Esophagus muscularis mucosa (tissue), 4 donors: ENCODE measurements around the gene HAGH. TPM values are rescaled to one million over a fixed set of nuclear protein-coding genes. Genes with fewer than 3 reads are reported as not detected.

Experiments
- DNase-seq: peaks from one replicate; pipeline ENCODE4 v3.0.0-alpha.2; 2017; ENCODE audit errors: extremely low spot score
- H3K27ac ChIP-seq, 4 donors: fragments of 200-600 bp; sonication (generic); replicated peaks in 1 of 4; 1 replicate in 3 of 4; 2 replicates in 1 of 4; pipeline ENCODE4 v1.5.1; 2016 to 2019; ENCODE audit warnings: mild to moderate bottlenecking in 1 of 4
- H3K27me3 ChIP-seq, 4 donors: fragments of 200-600 bp; sonication (generic); one replicate each; pipeline versions ENCODE4 v1.5.1 to v1.6.0; 2016 to 2019
- H3K36me3 ChIP-seq, 4 donors: fragments of 200-600 bp; sonication (generic); one replicate each; pipeline ENCODE4 v1.5.1; 2016 to 2019
- H3K4me1 ChIP-seq, 4 donors: fragments of 200-600 bp; sonication (generic); one replicate each; pipeline ENCODE4 v1.5.1; 2016 to 2019
- H3K4me3 ChIP-seq, 4 donors: fragments of 200-600 bp; sonication (generic); 1 replicate in 2 of 4; 2 replicates in 2 of 4; pipeline ENCODE4 v1.5.1; 2016 to 2019; ENCODE audit warnings: mild to moderate bottlenecking in 4 of 4, moderate library complexity in 1 of 4
- H3K9me3 ChIP-seq, 4 donors: fragments of 200-600 bp; sonication (generic); 1 replicate in 3 of 4; 2 replicates in 1 of 4; pipeline ENCODE4 v1.5.1; 2016 to 2019
- CTCF ChIP-seq, 3 experiments: fragments of 200-600 bp in 2 of 3; fragments of 450-650 bp in 1 of 3; sonication (generic) in 2 of 3; IDR thresholded peaks; one replicate each; pipeline ENCODE4 v1.5.1; 2017 to 2019; ENCODE audit warnings: antibody characterized with exemption in 3 of 3, mild to moderate bottlenecking in 2 of 3, moderate library complexity in 1 of 3
- EP300 ChIP-seq: sonication (generic); formaldehyde crosslinking; IDR thresholded peaks from one replicate; pipeline ENCODE4 v1.6.1; 2017; ENCODE audit warnings: antibody characterized with exemption
- POLR2A ChIP-seq: fragments of 450-650 bp; IDR thresholded peaks from one replicate; pipeline ENCODE4 v1.6.1; 2017; ENCODE audit warnings: antibody characterized with exemption, moderate library complexity, mild to moderate bottlenecking, low read depth
- POLR2AphosphoS5 ChIP-seq, 2 donors: sonication (generic); formaldehyde crosslinking; IDR thresholded peaks; one replicate each; pipeline ENCODE4 v1.6.1; 2017; ENCODE audit warnings: antibody characterized with exemption in 2 of 2
- WGBS: methylation state at CpG from one replicate; pipeline ENCODE4 v1.1.5; 2018; 5-methylcytosine and 5-hydroxymethylcytosine counted together
- intact Hi-C: fragments of 100-400 bp; cut with DNase I; formaldehyde crosslinking; loops from one replicate; pipeline ENCODE4 v1.15.1; 2023
- total RNA-seq, 4 donors: library from RNA; depleted of rRNA; stranded (reverse); fragments of >200 nt; gene quantifications; one replicate each; pipeline versions ENCODE4 v1.1.0 to v1.2.1, GENCODE V29; 2016

HAGH gene
- total RNA-seq, 4 donors from 2014 or later = 148 to 264 (median 180) TPM

- no peaks in the 10 kb centered on the region for H3K27me3 ChIP-seq
- DNase-seq = no peak
- H3K4me3 ChIP-seq = no peak overlapping the region
- no peak overlapping the region for H3K27ac ChIP-seq
- no peaks in the 10 kb centered on the region for H3K9me3 ChIP-seq
- intact Hi-C loops = no loop called here
- TF ChIP-seq POLR2AphosphoS5 (IDR thresholded peaks at IDR 0.05) (no peak), POLR2A (no peak), EP300 (no peak), CTCF (IDR thresholded peaks at IDR 0.05) (no peak)
- peaks cover 32 to 60% (median 53%) of the 10 kb centered on the region in 4 donors for H3K4me1 ChIP-seq
- peaks cover 20 to 63% (median 62%) of the 10 kb centered on the region in 4 donors for H3K36me3 ChIP-seq
- 82% methylated on average over 17 of the region's 36 CpGs for WGBS
These were observed 49.0 kb downstream of the HAGH start for GRCh38 chr16:1777375-1778199.

GRCh38 chr16:1776991-1777374 is 49.6 kb downstream of the HAGH start:
- 91% methylated on average over 19 of the region's 22 CpGs for WGBS
- H3K27me3 ChIP-seq = no peaks in the 10 kb centered on the region
- H3K4me3 ChIP-seq = no peak overlapping the region
- TF ChIP-seq CTCF (IDR thresholded peaks at IDR 0.05) = no peak
- TF ChIP-seq POLR2AphosphoS5 (IDR thresholded peaks at IDR 0.05) = no peak
- no peak for TF ChIP-seq EP300
- no peak for TF ChIP-seq POLR2A
- peaks cover 20 to 63% (median 62%) of the 10 kb centered on the region in 4 donors for H3K36me3 ChIP-seq
- H3K4me1 ChIP-seq = peaks cover 38 to 66% (median 58%) of the 10 kb centered on the region in 4 donors
- intact Hi-C loops = no loop called here
- no peak overlapping the region for H3K27ac ChIP-seq
- no peak for DNase-seq
- no peaks in the 10 kb centered on the region for H3K9me3 ChIP-seq

GRCh38 chr16:1776672-1776955 is 50.0 kb downstream of the HAGH start:
- no peak for DNase-seq
- intact Hi-C loops = no loop called here
- Histone ChIP-seq H3K9me3 (no peaks in the 10 kb centered on the region), H3K36me3 (peaks cover 20 to 63% (median 62%) of the 10 kb centered on the region in 4 donors), H3K27me3 (no peaks in the 10 kb centered on the region), H3K4me3 (no peak overlapping the region), H3K4me1 (peaks cover 40 to 67% (median 59%) of the 10 kb centered on the region in 4 donors), H3K27ac (no peak overlapping the region)
- 91% methylated on average over 4 of the region's 13 CpGs for WGBS
- TF ChIP-seq CTCF (IDR thresholded peaks at IDR 0.05) (no peak), POLR2A (no peak), POLR2AphosphoS5 (IDR thresholded peaks at IDR 0.05) (no peak), EP300 (no peak)

GRCh38 chr16:1775846-1776671 is 50.6 kb downstream of the HAGH start:
- Histone ChIP-seq H3K4me1 (peaks cover 36 to 64% (median 55%) of the 10 kb centered on the region in 4 donors), H3K4me3 (no peak overlapping the region), H3K36me3 (peaks cover 20 to 62% (median 60%) of the 10 kb centered on the region in 4 donors), H3K9me3 (no peaks in the 10 kb centered on the region), H3K27me3 (no peaks in the 10 kb centered on the region), H3K27ac (no peak overlapping the region)
- TF ChIP-seq EP300 = no peak
- TF ChIP-seq POLR2A = no peak
- TF ChIP-seq POLR2AphosphoS5 (IDR thresholded peaks at IDR 0.05) = no peak
- TF ChIP-seq CTCF (IDR thresholded peaks at IDR 0.05) = no peak
- DNase-seq = no peak
- intact Hi-C loops = no loop called here
- 75% methylated on average over 5 of the region's 28 CpGs for WGBS
